Transverse colon (tissue), 4 donors: ENCODE results near the gene TOMM70.

ENCODE experiments used
- EP300 ChIP-seq: sonication (generic); formaldehyde crosslinking; IDR thresholded peaks from one replicate; pipeline ENCODE4 v1.6.1; 2017; ENCODE audit warnings: antibody characterized with exemption, low read depth
- POLR2A ChIP-seq: fragments of 450-650 bp; IDR thresholded peaks from one replicate; pipeline ENCODE4 v1.6.1; 2016; ENCODE audit warnings: antibody characterized with exemption, mild to moderate bottlenecking, moderate library complexity
- POLR2AphosphoS5 ChIP-seq, 3 donors: sonication (generic); formaldehyde crosslinking; IDR thresholded peaks; one replicate each; pipeline ENCODE4 v1.6.1; 2016; ENCODE audit warnings: antibody characterized with exemption in 3 of 3
- TF ChIP-seq, protein P1 (sequence below), 5 experiments: fragments of 200-600 bp in 3 of 5; fragments of 450-650 bp in 2 of 5; sonication (generic) in 3 of 5; IDR thresholded peaks; 1 replicate in 2 of 5; 2 replicates in 3 of 5; pipeline ENCODE4 v1.5.1; 2016 to 2017; ENCODE audit warnings: antibody characterized with exemption in 5 of 5, inconsistent platforms in 3 of 5, mild to moderate bottlenecking in 2 of 5, moderate library complexity in 1 of 5

GRCh38 chr3:100340527-100340926 is 60.4 kb downstream of the TOMM70 start:
- TF ChIP-seq POLR2A (no peak), POLR2AphosphoS5 (IDR thresholded peaks at IDR 0.05) (no peak), EP300 (no peak)
- TF ChIP-seq, protein P1, sequence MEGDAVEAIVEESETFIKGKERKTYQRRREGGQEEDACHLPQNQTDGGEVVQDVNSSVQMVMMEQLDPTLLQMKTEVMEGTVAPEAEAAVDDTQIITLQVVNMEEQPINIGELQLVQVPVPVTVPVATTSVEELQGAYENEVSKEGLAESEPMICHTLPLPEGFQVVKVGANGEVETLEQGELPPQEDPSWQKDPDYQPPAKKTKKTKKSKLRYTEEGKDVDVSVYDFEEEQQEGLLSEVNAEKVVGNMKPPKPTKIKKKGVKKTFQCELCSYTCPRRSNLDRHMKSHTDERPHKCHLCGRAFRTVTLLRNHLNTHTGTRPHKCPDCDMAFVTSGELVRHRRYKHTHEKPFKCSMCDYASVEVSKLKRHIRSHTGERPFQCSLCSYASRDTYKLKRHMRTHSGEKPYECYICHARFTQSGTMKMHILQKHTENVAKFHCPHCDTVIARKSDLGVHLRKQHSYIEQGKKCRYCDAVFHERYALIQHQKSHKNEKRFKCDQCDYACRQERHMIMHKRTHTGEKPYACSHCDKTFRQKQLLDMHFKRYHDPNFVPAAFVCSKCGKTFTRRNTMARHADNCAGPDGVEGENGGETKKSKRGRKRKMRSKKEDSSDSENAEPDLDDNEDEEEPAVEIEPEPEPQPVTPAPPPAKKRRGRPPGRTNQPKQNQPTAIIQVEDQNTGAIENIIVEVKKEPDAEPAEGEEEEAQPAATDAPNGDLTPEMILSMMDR (IDR thresholded peaks at IDR 0.05), result no peak
